MCF 10A (cell line): Measurements from ENCODE around the gene TBATA. TPM values are rescaled to one million over a fixed set of nuclear protein-coding genes. Genes with fewer than 3 reads are reported as not detected.
"Not testable (repeated sequence)": the region's sequence is repeated elsewhere in the genome, so short reads cannot be mapped to it uniquely, and the experiment has no call there.

ENCODE experiments used
- BruUV-seq: library from RNA; stranded (reverse); fragments of 400-500 nt; replicated peaks from 2 replicates; lab custom pipeline; 2021; lab: Mats Ljungman, UMichigan
- CTCF ChIA-PET: fragments of 300-600 bp; sonication (Branson Sonifier 250); formaldehyde crosslinking; extraction: SDS; loops from one replicate; lab custom pipeline; 2021; ENCODE audit warnings: antibody characterized with exemption, inconsistent platforms; lab: Yijun Ruan, JAX
- POLR2A ChIA-PET: fragments of 300-600, 350-650 bp; sonication (Branson Sonifier 250); formaldehyde crosslinking; extraction: SDS; loops from one replicate; lab custom pipeline; 2020; ENCODE audit warnings: antibody characterized with exemption, inconsistent platforms; lab: Yijun Ruan, JAX
- DNase-seq: peaks from one replicate; pipeline ENCODE4 v3.0.0-alpha.2; 2018; ENCODE audit not compliant: unreplicated experiment
- H3K27ac Mint-ChIP-seq: one replicate; pipeline ENCODE4 v1.8.0; 2022; ENCODE audit warnings: mild to moderate bottlenecking, low read depth, mixed read lengths; ENCODE audit not compliant: unreplicated experiment
- H3K27me3 Mint-ChIP-seq: one replicate; pipeline ENCODE4 v1.8.0; 2022; ENCODE audit warnings: mixed read lengths; ENCODE audit not compliant: insufficient read depth, unreplicated experiment
- H3K36me3 Mint-ChIP-seq: one replicate; pipeline ENCODE4 v1.8.0; 2022; ENCODE audit warnings: mild to moderate bottlenecking, moderate library complexity, mixed read lengths; ENCODE audit not compliant: insufficient read depth, unreplicated experiment
- H3K4me1 Mint-ChIP-seq: one replicate; pipeline ENCODE4 v1.8.0; 2022; ENCODE audit warnings: mixed read lengths; ENCODE audit not compliant: insufficient read depth, unreplicated experiment
- H3K4me3 Mint-ChIP-seq: one replicate; pipeline ENCODE4 v1.8.0; 2022; ENCODE audit warnings: mild to moderate bottlenecking, moderate library complexity, mixed read lengths; ENCODE audit not compliant: unreplicated experiment
- H3K9me3 Mint-ChIP-seq: one replicate; pipeline ENCODE4 v1.8.0; 2022; ENCODE audit warnings: mixed read lengths; ENCODE audit not compliant: unreplicated experiment
- intact Hi-C: fragments of 100-400 bp; cut with micrococcal nuclease; formaldehyde crosslinking; loops from 2 replicates; pipeline ENCODE4 v1.14.1; 2022
- total RNA-seq: library from RNA; stranded (reverse); gene quantifications from 2 replicates; pipeline ENCODE4 v1.2.3, GENCODE V29; 2022
- TF ChIP-seq, protein P1 (sequence below): fragments of 200-600 bp; IDR thresholded peaks from one replicate; pipeline ENCODE4 v1.8.0; 2022; ENCODE audit warnings: antibody characterized with exemption, mild to moderate bottlenecking; ENCODE audit not compliant: unreplicated experiment

The TBATA gene
- total RNA-seq, 1 experiment from 2014 or later: not detected

DNA sequence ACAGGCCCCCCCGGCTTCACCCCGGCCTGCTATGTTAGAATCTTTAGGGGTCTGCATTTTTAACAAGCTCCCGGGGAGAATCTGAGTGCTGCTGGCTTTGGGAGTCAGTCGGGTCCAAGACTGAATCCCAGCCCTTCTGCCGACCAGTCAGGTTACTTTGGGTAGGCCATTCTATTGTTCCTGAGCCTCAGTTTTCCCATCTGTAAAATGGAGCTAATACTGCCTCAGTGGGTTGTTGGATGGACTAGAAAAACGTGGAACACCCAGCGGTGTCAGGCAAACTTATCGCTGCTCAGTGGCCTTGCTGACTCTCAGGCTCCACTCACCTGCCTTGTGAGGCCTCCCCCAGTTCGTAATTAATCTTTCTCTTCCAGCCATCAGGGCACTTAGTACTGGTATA lies 11.7 kb downstream of the TBATA start:
- Mint-ChIP-seq H3K36me3 (no peaks in the 10 kb centered on the region), H3K4me3 (no peak overlapping the region), H3K27ac (no peak overlapping the region), H3K9me3 (no peaks in the 10 kb centered on the region), H3K4me1 (peaks cover 6% of the 10 kb centered on the region), H3K27me3 (peaks cover 16% of the 10 kb centered on the region)
- POLR2A ChIA-PET: no interaction called here
- intact Hi-C loops: no loop called here
- no peak for DNase-seq
- no TSS peak for BruUV-seq
- TF ChIP-seq, protein P1, sequence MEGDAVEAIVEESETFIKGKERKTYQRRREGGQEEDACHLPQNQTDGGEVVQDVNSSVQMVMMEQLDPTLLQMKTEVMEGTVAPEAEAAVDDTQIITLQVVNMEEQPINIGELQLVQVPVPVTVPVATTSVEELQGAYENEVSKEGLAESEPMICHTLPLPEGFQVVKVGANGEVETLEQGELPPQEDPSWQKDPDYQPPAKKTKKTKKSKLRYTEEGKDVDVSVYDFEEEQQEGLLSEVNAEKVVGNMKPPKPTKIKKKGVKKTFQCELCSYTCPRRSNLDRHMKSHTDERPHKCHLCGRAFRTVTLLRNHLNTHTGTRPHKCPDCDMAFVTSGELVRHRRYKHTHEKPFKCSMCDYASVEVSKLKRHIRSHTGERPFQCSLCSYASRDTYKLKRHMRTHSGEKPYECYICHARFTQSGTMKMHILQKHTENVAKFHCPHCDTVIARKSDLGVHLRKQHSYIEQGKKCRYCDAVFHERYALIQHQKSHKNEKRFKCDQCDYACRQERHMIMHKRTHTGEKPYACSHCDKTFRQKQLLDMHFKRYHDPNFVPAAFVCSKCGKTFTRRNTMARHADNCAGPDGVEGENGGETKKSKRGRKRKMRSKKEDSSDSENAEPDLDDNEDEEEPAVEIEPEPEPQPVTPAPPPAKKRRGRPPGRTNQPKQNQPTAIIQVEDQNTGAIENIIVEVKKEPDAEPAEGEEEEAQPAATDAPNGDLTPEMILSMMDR: no peak
- CTCF ChIA-PET: interaction anchor here (0.6 to 1.0 kb wide), 3 partner anchors 14 to 222 kb away, joined by 3 to 5 read pairs (median 4); no protein-coding TSS in a partner anchor

DNA sequence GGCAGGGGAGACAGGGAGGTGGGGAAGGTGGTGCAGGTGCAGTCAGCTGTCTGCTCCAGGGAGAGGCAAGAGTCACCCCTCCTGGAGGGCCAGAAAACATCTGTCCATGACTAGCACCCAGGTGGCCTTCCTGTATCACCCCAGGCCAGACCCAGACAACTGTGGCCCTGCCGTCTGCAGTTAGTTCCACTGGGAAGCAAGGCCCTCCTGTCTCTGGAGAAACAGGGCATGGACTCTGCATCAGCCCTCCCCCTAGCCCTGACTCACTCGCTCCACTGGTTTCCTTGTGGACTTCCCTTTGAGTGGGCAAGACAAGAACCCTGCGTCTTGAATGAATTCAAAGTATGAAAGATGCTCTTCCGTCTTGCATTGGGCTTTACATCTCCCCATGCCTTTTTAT lies 12.6 kb downstream of the TBATA start:
- H3K9me3 Mint-ChIP-seq: no peaks in the 10 kb centered on the region
- intact Hi-C loops: no loop called here
- H3K36me3 Mint-ChIP-seq: no peaks in the 10 kb centered on the region
- H3K27me3 Mint-ChIP-seq: peaks cover 24% of the 10 kb centered on the region
- DNase-seq: no peak
- no peak overlapping the region for H3K27ac Mint-ChIP-seq
- CTCF ChIA-PET: interaction anchor here (1.0 kb wide), 1 partner anchor 221 kb away, joined by 4 read pairs; no protein-coding TSS in a partner anchor
- no TSS peak for BruUV-seq
- TF ChIP-seq, protein P1: no peak
- POLR2A ChIA-PET: no interaction called here
- peaks cover 6% of the 10 kb centered on the region for H3K4me1 Mint-ChIP-seq
- no peak overlapping the region for H3K4me3 Mint-ChIP-seq

DNA sequence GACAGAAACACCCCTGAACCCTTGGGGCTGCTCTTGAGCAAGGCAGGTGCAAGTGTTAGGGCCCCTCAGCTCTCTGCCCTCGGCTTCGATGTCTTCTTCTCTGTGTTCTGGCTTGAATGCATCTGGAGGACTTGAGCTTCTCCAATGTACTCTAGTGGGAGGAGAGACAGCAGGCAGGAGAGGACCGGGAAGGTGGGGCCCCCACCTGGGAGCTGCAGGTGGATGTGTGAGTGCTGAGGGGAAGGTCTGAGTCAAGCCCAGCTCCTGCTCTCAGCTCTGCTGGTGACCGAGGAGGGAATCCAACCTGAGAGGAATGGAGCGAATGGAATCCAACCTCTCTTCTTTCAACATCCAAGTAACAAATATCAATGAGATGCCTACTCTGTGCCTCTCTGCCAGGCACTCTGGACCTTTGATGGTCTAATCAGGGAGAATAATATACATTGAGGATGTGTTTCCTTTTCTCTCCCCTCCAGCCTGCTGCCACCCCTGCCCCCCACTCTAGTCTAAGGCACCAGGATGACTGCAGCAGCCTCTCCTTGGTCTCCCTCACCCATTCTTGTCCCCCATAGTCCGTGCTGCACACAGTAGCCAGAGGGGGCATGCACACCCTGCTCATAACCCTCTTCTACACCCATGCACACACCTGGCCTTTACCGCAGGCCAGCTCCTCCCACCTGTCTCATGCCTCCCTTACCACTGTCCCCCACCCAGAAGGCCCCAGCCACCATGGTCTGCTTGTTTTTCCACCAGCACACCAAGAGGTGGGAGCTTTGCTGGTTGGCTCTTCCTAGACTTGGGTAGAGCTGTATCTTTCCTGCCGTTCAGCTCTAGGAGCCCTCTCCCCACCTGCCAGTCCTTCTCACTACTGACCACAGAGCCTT lies 13.6 kb downstream of the TBATA start:
- ChIA-PET CTCF (interaction anchor here (0.6 to 1.1 kb wide), 3 partner anchors 11 to 157 kb away, joined by 3 to 4 read pairs (median 3); no protein-coding TSS in a partner anchor), POLR2A (no interaction called here)
- Mint-ChIP-seq H3K36me3 (no peaks in the 10 kb centered on the region), H3K27ac (no peak overlapping the region), H3K9me3 (no peaks in the 10 kb centered on the region), H3K4me1 (peaks cover 6% of the 10 kb centered on the region), H3K27me3 (peaks cover 35% of the 10 kb centered on the region), H3K4me3 (no peak overlapping the region)
- TF ChIP-seq, protein P1: no peak
- intact Hi-C loops: no loop called here
- no TSS peak for BruUV-seq
- DNase-seq: no peak

DNA sequence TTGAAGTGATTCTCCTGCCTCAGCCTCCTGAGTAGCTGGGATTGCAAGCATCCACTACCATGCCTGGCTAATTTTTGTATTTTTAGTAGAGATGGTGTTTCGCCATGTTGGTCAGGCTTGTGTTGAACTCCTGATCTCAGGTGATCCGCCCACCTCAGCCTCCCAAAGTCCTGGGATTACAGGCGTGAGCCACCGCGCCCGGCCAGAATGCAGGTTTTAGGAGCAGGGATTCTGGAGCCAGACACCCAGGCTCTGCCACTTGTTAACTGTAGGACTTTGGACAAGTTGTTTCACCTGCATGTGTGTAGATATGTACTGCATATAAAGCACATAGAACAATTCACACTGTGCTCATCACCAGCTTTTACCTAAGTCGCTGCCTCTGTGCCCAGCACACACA lies 14.7 kb downstream of the TBATA start:
- H3K36me3 Mint-ChIP-seq, H3K9me3 Mint-ChIP-seq, intact Hi-C loops, H3K27ac Mint-ChIP-seq, BruUV-seq, H3K4me3 Mint-ChIP-seq, DNase-seq, H3K4me1 Mint-ChIP-seq: not testable (repeated sequence)
- H3K27me3 Mint-ChIP-seq: peaks cover 39% of the 10 kb centered on the region
- ChIA-PET POLR2A (interaction anchor here (0.6 kb wide), 1 partner anchor 82 kb away, joined by 3 read pairs; no protein-coding TSS in a partner anchor), CTCF (interaction anchor here (0.6 to 1.0 kb wide), 2 partner anchors 158 to 212 kb away, joined by 4 read pairs; no protein-coding TSS in a partner anchor)
